ENCODE measurements around the gene LCOR. TPM values are rescaled to one million over a fixed set of nuclear protein-coding genes. Genes with fewer than 3 reads are reported as not detected.
"Not testable (repeated sequence)": the region's sequence is repeated elsewhere in the genome, so short reads cannot be mapped to it uniquely, and the experiment has no call there.

The LCOR gene
- total and polyA plus RNA-seq, 2 of the 4 experiments (the other 2 are of a cell fraction) = 3.7 to 36.9 TPM

DNA sequence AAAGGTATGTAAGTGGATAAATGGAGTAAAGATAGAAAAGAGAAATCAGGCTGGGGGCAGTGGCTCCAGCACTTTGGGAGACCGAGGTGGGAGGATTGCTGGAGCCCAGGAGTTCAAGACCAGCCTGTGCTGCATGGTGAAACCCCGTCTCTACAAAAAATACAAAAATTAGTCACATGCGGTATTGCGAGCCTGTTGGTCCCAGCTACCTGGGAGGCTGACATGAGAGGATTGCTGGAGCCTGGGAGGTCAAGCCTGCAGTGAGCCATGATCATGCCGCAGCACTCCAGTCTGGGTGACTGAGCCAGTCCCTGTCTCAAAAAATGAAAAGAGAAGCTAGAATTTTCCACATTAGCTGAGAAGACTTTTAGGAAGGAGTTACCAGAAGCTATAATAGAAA is 14.8 kb downstream of the LCOR start:
- Histone ChIP-seq H2BK5ac (ENCODE audit: low read depth, low read length, poor library complexity, severe bottlenecking) (no peak overlapping the region), H3K56ac (ENCODE audit: extremely low read depth, insufficient read depth, low read length) (no peak overlapping the region), H3K79me1 (ENCODE audit: low read depth in 1 of 2, low read length in 2 of 2) (peaks cover 15 to 72% of the 10 kb centered on the region in 2 experiments), H2BK120ac (ENCODE audit: low read depth, low read length) (no peak overlapping the region), H3K36me3 (ENCODE audit: control insufficient read depth, insufficient read depth, low read length) (no peaks in the 10 kb centered on the region), H3K4me1 (ENCODE audit: control insufficient read depth, insufficient read depth, low read length) (peaks cover 17% of the 10 kb centered on the region), H3K9me1 (ENCODE audit: insufficient read depth, low read length) (peaks cover 19% of the 10 kb centered on the region), H3K9ac (ENCODE audit: low read depth, low read length) (no peak overlapping the region), H3K4me2 (ENCODE audit: low read depth, low read length) (no peak overlapping the region), H3K23ac (ENCODE audit: low read depth, low read length) (no peak overlapping the region), H4K8ac (ENCODE audit: low read depth in 2 of 2, low read length in 2 of 2) (no peak overlapping the region), H3K4me3 (ENCODE audit: insufficient read depth, low read depth, low read length) (no peak overlapping the region), H2AK5ac (ENCODE audit: low read depth, low read length) (no peak overlapping the region), H2BK15ac (ENCODE audit: low read depth, low read length) (no peak overlapping the region), H2AK9ac (replicated peaks; ENCODE audit: low read depth, low read length, poor library complexity) (no peak overlapping the region), H3K4ac (ENCODE audit: low read depth, low read length) (no peak overlapping the region), H3K9me3 (ENCODE audit: control insufficient read depth, insufficient read depth, low read length) (no peaks in the 10 kb centered on the region), H3K18ac (ENCODE audit: low read depth, low read length) (no peak overlapping the region), H2BK20ac (ENCODE audit: low read depth, low read length) (no peak overlapping the region), H3K27me3 (ENCODE audit: control insufficient read depth, insufficient read depth, low read length) (no peaks in the 10 kb centered on the region), H3K14ac (replicated peaks; ENCODE audit: low read depth, low read length) (no peak overlapping the region), H2AFZ (replicated peaks; ENCODE audit: low read length, poor library complexity) (no peak overlapping the region), H4K91ac (ENCODE audit: insufficient read depth, low read depth, low read length) (no peak overlapping the region), H4K5ac (ENCODE audit: low read depth, low read length) (no peak overlapping the region), H3K27ac (ENCODE audit: insufficient read depth, low read length) (no peak overlapping the region), H4K20me1 (ENCODE audit: insufficient read depth, low read length) (peaks cover 84% of the 10 kb centered on the region)
- CTCF ChIA-PET = no interaction called here
- TF ChIP-seq RFX5 (IDR thresholded peaks at IDR 0.05; ENCODE audit: low read depth, low read length) (no peak), SMC3 (IDR thresholded peaks at IDR 0.05; ENCODE audit: low read depth, low read length) (no peak), RCOR1 (IDR thresholded peaks at IDR 0.05; ENCODE audit: insufficient replicate concordance, low read length) (no peak)
- TF ChIP-seq, protein P1, sequence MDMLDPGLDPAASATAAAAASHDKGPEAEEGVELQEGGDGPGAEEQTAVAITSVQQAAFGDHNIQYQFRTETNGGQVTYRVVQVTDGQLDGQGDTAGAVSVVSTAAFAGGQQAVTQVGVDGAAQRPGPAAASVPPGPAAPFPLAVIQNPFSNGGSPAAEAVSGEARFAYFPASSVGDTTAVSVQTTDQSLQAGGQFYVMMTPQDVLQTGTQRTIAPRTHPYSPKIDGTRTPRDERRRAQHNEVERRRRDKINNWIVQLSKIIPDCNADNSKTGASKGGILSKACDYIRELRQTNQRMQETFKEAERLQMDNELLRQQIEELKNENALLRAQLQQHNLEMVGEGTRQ (IDR thresholded peaks at IDR 0.05; ENCODE audit: low read depth, low read length) = no peak
- dilution Hi-C loops (cut with HindIII; ENCODE audit: low sequenced_read_pairs, unreplicated experiment) = no loop called here
- no TSS peak for BruUV-seq (replicated peaks)
- in situ Hi-C loops (cut with MboI; ENCODE audit: low sequenced_read_pairs) = no loop called here
- 100% methylated on average over 1 of the region's 5 CpGs; no CpG with 5 or more reads in 1 of the 2 experiments for WGBS, 2 experiments (ENCODE audit: extremely low coverage in 2 of 2, insufficient read length in 1 of 2)
- DNase-seq (no peak), ATAC-seq (ENCODE audit: low read depth) (no peak)
- intact Hi-C loops (cut with micrococcal nuclease) = no loop called here
- POLR2A ChIA-PET (ENCODE audit: unreplicated experiment) = interaction anchor here (0.6 kb wide), 1 partner anchor 1134 kb away, joined by 5 read pairs; no protein-coding TSS in a partner anchor

- Histone ChIP-seq H2BK5ac (ENCODE audit: low read depth, low read length, poor library complexity, severe bottlenecking) (peak overlapping the region; percentile 79), H3K4me1 (ENCODE audit: control insufficient read depth, insufficient read depth, low read length) (peaks cover 17% of the 10 kb centered on the region), H4K20me1 (ENCODE audit: insufficient read depth, low read length) (peaks cover 83% of the 10 kb centered on the region), H3K9me1 (ENCODE audit: insufficient read depth, low read length) (peaks cover 22% of the 10 kb centered on the region), H3K79me1 (ENCODE audit: low read depth in 1 of 2, low read length in 2 of 2) (peaks cover 19 to 73% of the 10 kb centered on the region in 2 experiments), H3K18ac (ENCODE audit: low read depth, low read length) (peak overlapping the region; percentile 34; the same call in 1 of the 2 replicates), H2AK5ac (ENCODE audit: low read depth, low read length) (peak overlapping the region; percentile 35; the same call in 1 of the 2 replicates)
- H3K4me2 ChIP-seq (ENCODE audit: low read depth, low read length); H4K5ac ChIP-seq (ENCODE audit: low read depth, low read length); H2BK120ac ChIP-seq (ENCODE audit: low read depth, low read length); intact Hi-C loops (cut with micrococcal nuclease); H3K56ac ChIP-seq (ENCODE audit: extremely low read depth, insufficient read depth, low read length); H3K36me3 ChIP-seq (ENCODE audit: control insufficient read depth, insufficient read depth, low read length); dilution Hi-C loops (cut with HindIII; ENCODE audit: low sequenced_read_pairs, unreplicated experiment); H3K9ac ChIP-seq (ENCODE audit: low read depth, low read length); H3K4ac ChIP-seq (ENCODE audit: low read depth, low read length); H4K91ac ChIP-seq (ENCODE audit: insufficient read depth, low read depth, low read length); H3K23ac ChIP-seq (ENCODE audit: low read depth, low read length); CTCF ChIA-PET; H2AFZ ChIP-seq (replicated peaks; ENCODE audit: low read length, poor library complexity); DNase-seq; ATAC-seq (ENCODE audit: low read depth); H2AK9ac ChIP-seq (replicated peaks; ENCODE audit: low read depth, low read length, poor library complexity); H4K8ac ChIP-seq (ENCODE audit: low read depth in 2 of 2, low read length in 2 of 2); H3K9me3 ChIP-seq (ENCODE audit: control insufficient read depth, insufficient read depth, low read length); H3K14ac ChIP-seq (replicated peaks; ENCODE audit: low read depth, low read length); H2BK20ac ChIP-seq (ENCODE audit: low read depth, low read length); H3K27ac ChIP-seq (ENCODE audit: insufficient read depth, low read length); in situ Hi-C loops (cut with MboI; ENCODE audit: low sequenced_read_pairs); H2BK15ac ChIP-seq (ENCODE audit: low read depth, low read length); BruUV-seq (replicated peaks); H3K27me3 ChIP-seq (ENCODE audit: control insufficient read depth, insufficient read depth, low read length); H3K4me3 ChIP-seq (ENCODE audit: insufficient read depth, low read depth, low read length): not testable (repeated sequence)
- 100% methylated on average over 4 of the region's 12 CpGs; no CpG with 5 or more reads in 1 of the 2 experiments for WGBS, 2 experiments (ENCODE audit: extremely low coverage in 2 of 2, insufficient read length in 1 of 2)
- POLR2A ChIA-PET (ENCODE audit: unreplicated experiment) = interaction anchor here (0.6 kb wide), 1 partner anchor 1134 kb away, joined by 5 read pairs; no protein-coding TSS in a partner anchor
Measured at GRCh38 chr10:96847356-96847755, 15.3 kb downstream of the LCOR start.

Data from IMR-90 (cell line).